Right lobe of liver (tissue), 4 donors: Measurements from ENCODE around the gene CRACR2B.

Source experiments
- POLR2A ChIP-seq: fragments of 450-650 bp; IDR thresholded peaks from one replicate; pipeline ENCODE4 v1.6.1; 2017; ENCODE audit warnings: antibody characterized with exemption, mild to moderate bottlenecking
- TF ChIP-seq, protein P1 (sequence below), 4 donors: fragments of 200-600 bp in 3 of 4; fragments of 450-650 bp in 1 of 4; IDR thresholded peaks; one replicate each; pipeline versions ENCODE4 v1.5.1 to v1.8.0; 2016 to 2022; ENCODE audit warnings: antibody characterized with exemption in 4 of 4, mild to moderate bottlenecking in 2 of 4
- donor health status: DM: no; HTN: no; CAD: no.
- donor health status: DM: no; HTN: no; CAD: no.
- donor health status: DM: no; HTN: yes; CAD: no.

DNA sequence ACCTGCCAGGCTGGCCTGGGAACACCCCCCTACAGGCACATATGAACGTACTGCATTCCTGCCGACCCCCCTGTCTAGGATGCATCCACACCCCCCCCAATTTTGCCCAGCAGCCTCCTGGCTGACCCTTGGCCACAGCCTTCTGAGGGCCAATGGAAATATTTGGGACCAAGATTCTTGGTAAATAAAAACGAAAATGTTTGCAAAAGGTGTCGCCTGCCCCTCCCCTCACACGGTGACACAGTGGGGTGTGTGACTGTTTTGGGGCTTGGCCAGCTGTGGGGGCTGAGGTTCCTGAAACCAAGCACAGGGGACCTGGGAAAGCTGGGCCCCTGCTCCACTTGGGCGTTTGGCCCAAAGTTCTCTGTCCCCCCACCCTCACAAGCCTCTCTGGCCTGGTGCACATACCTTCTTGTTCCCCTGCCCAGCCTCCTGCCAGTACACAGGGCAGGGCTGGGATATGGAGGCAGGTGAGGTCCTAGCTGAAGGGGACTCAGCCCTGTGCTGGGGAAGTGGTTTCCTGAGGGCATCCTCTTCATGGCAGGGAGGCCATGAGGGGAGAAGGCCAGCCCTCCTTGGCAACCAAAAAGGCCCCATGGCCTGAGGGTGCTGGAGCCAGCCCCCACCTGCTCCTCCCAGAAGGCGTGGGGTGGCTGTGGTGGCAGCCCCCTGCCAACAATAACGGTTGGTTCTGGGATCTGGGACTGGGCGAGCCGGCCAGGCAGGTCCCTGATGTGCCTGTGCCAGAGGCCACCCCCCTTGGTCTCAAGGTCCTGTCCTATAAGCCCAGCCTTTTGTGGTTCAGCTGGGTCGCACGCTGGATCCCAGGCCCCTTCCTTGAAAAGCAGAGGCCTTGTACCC lies 2.1 kb upstream of the CRACR2B start:
- TF ChIP-seq, protein P1, sequence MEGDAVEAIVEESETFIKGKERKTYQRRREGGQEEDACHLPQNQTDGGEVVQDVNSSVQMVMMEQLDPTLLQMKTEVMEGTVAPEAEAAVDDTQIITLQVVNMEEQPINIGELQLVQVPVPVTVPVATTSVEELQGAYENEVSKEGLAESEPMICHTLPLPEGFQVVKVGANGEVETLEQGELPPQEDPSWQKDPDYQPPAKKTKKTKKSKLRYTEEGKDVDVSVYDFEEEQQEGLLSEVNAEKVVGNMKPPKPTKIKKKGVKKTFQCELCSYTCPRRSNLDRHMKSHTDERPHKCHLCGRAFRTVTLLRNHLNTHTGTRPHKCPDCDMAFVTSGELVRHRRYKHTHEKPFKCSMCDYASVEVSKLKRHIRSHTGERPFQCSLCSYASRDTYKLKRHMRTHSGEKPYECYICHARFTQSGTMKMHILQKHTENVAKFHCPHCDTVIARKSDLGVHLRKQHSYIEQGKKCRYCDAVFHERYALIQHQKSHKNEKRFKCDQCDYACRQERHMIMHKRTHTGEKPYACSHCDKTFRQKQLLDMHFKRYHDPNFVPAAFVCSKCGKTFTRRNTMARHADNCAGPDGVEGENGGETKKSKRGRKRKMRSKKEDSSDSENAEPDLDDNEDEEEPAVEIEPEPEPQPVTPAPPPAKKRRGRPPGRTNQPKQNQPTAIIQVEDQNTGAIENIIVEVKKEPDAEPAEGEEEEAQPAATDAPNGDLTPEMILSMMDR (IDR thresholded peaks at IDR 0.05) = no peak
- TF ChIP-seq POLR2A = no peak
